NCI-H524 (cell line): ENCODE data around the gene IRX2.

ENCODE experiments used
- DNase-seq, 2 experiments: peaks; one replicate each; lab custom pipeline; 2025; lab: John Stamatoyannopoulos, UW

Gene IRX2

DNA sequence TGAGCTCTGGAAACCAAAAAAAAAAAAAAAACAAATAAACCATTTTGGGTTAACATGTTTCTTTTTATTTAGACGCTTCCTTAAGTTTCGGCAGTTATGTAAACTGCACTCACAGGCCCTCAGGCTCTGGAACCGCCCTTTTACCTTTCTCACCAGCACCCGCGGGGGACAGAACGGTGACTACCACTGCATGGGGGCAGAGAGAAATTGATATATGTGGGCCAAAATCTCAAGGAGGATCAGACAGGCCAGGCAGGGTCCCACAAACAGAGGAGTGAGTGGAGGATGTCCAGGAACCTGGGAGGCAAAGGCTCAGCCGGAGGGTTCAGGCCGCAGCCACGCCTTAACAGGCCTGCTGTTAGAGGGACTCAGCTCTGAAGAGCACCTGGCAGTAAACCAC, 54.4 kb downstream of the IRX2 start:
- no peak for DNase-seq
